Esophagus (tissue), 2 donors: ENCODE data around the gene MIPOL1. TPM values are rescaled to one million over a fixed set of nuclear protein-coding genes. Genes with fewer than 3 reads are reported as not detected.

Experiments
- H3K27ac ChIP-seq, 2 donors: one replicate each; pipeline ENCODE4 v1.5.1; 2013; ENCODE audit warnings: low read depth in 2 of 2, mild to moderate bottlenecking in 2 of 2, inconsistent platforms in 1 of 2, low read length in 1 of 2, moderate library complexity in 1 of 2
- H3K27me3 ChIP-seq, 2 donors: one replicate each; pipeline ENCODE4 v1.6.1; 2013; ENCODE audit warnings: low read length in 2 of 2, control low read depth in 1 of 2, mild to moderate bottlenecking in 1 of 2; ENCODE audit not compliant: insufficient read depth in 2 of 2, control insufficient read depth in 1 of 2
- H3K36me3 ChIP-seq, 2 donors: one replicate each; pipeline ENCODE4 v1.6.1; 2013; ENCODE audit warnings: low read length in 1 of 2; ENCODE audit not compliant: control insufficient read depth in 2 of 2, insufficient read depth in 2 of 2
- H3K4me1 ChIP-seq, 2 donors: one replicate each; pipeline ENCODE4 v1.6.1; 2013; ENCODE audit warnings: low read length in 1 of 2; ENCODE audit not compliant: control insufficient read depth in 2 of 2, insufficient read depth in 2 of 2
- H3K4me3 ChIP-seq, 2 donors: one replicate each; pipeline ENCODE4 v1.5.1; 2013; ENCODE audit warnings: low read length in 2 of 2, mild to moderate bottlenecking in 2 of 2, low read depth in 1 of 2, moderate library complexity in 1 of 2
- H3K9me3 ChIP-seq, 2 donors: one replicate each; pipeline ENCODE4 v1.6.1; 2013; ENCODE audit warnings: mild to moderate bottlenecking in 2 of 2, low read depth in 1 of 2, low read length in 1 of 2, moderate library complexity in 1 of 2; ENCODE audit not compliant: control insufficient read depth in 2 of 2, insufficient read depth in 1 of 2
- WGBS, 2 donors: extraction: QIAGEN DNeasy Blood & Tissue Kit; methylation state at CpG; one replicate each; pipeline ENCODE4 v1.1.7; 2013; 5-methylcytosine and 5-hydroxymethylcytosine counted together
- polyA plus RNA-seq, 2 donors: library from polyadenylated mRNA; stranded (reverse); fragments of 200-250 nt; gene quantifications; one replicate each; pipeline ENCODE4 v1.2.3, GENCODE V29; 2013
- donor health status: healthy with polysubstance abuse.
- donor health status: Bipolar disorder and iron deficiency.

MIPOL1 gene
- polyA plus RNA-seq, 2 donors, result 1.5 to 2.2 TPM

DNA sequence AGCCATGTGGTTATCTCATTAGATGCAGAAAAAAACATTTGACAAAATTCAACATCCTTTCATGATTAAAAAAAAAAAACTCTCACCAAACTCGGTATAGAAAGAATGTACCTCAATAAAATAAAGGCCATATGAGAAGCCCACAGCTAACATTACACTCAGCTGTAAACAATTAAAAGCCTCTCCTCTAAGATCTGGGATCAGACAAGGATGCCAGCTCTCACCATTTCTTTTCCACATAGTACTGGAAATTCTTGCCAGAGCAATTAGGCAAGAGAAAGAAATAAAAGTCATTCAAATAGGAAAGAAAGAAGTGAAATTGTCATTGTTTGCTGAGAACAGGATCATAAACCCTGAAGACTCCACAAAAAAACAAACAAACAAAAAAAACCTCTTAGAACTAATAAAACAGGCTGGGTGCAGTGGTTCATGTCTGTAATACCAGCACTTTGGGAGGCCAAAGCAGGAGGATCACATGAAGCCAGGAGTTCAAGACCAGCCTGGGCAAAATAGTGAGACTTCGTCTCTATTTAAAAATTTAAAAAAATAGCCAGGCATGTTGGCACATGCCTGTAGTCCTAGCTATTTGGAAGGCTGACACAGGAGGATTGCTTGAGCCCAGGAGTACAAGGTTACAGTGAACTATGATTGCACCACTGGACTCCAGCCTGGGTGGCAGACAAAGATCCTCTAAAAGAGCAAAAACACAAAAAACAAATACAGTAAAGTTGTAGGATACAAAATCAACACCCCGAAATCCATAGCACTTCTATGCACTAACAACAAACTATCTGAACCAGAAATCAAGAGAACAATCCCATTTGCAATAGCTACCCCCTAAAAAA, 282.9 kb downstream of the MIPOL1 start:
- WGBS, 2 donors, result 81 to 86% methylated on average over 3 of the region's 3 CpGs
- H3K4me3 ChIP-seq, result no peak overlapping the region
- H3K9me3 ChIP-seq, result no peaks in the 10 kb centered on the region
- no peak overlapping the region for H3K27ac ChIP-seq
- H3K27me3 ChIP-seq, result no peaks in the 10 kb centered on the region
- no peaks in the 10 kb centered on the region for H3K4me1 ChIP-seq
- H3K36me3 ChIP-seq, result peaks cover 0 to 3% of the 10 kb centered on the region in 2 donors

GRCh38 chr14:37482428-37482827, 284.7 kb downstream of the MIPOL1 start:
- WGBS, 2 donors, result 75 to 76% methylated on average over 1 of the region's 1 CpG
- H3K4me1 ChIP-seq, result no peaks in the 10 kb centered on the region
- H3K4me3 ChIP-seq, result no peak overlapping the region
- H3K36me3 ChIP-seq, result peaks cover 0 to 2% of the 10 kb centered on the region in 2 donors
- no peak overlapping the region for H3K27ac ChIP-seq
- H3K9me3 ChIP-seq, result no peaks in the 10 kb centered on the region
- no peaks in the 10 kb centered on the region for H3K27me3 ChIP-seq

GRCh38 chr14:37483672-37484071, 285.9 kb downstream of the MIPOL1 start:
- Histone ChIP-seq H3K27me3 (no peaks in the 10 kb centered on the region), H3K4me1 (no peaks in the 10 kb centered on the region), H3K9me3 (no peaks in the 10 kb centered on the region), H3K4me3 (no peak overlapping the region), H3K36me3 (no peaks in the 10 kb centered on the region), H3K27ac (no peak overlapping the region)
- 95 to 98% methylated on average over 4 of the region's 4 CpGs for WGBS, 2 donors

DNA sequence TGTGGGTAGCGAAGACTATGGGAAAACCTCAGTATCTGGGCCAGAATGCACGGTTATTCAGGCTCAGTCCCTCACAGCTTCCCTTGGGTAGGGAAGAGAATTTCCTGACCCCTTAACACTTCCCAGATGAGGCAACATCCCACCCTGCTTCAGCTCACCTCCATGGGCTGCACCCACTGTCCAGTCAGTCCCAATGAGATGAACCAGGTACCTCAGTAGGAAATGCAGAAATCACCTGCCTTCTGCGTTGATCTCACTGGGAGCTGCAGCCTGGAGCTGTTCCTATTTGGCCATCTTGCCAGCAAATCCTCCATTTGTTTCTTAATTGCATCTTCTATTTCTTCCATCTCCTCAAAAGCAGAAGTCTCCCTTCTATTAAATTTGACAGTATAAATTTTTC, 292.9 kb downstream of the MIPOL1 start:
- 90 to 91% methylated on average over 3 of the region's 3 CpGs for WGBS, 2 donors

DNA sequence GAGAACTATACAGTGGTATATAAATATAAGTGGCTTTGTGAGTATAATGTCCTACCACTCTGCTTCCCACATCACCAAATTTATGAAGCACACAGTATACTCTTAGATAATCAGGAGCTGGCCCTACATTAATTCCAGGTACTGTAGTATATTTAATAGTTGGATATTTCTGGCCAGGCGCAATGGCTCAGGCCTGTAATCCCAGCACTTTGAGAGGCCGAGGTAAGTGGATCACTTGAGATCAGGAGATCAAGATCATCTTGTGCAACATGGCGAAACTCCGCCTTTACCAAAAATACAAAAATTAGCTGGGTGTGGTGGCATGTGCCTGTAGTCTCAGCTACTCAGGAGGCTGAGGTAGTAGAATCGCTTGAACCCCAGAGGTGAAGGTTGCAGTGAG, 293.3 kb downstream of the MIPOL1 start:
- H3K27ac ChIP-seq, result no peak overlapping the region
- 95% methylated on average over 5 of the region's 5 CpGs for WGBS, 2 donors
- no peaks in the 10 kb centered on the region for H3K36me3 ChIP-seq
- H3K4me1 ChIP-seq, result no peaks in the 10 kb centered on the region
- H3K27me3 ChIP-seq, result no peaks in the 10 kb centered on the region
- no peak overlapping the region for H3K4me3 ChIP-seq
- H3K9me3 ChIP-seq, result no peaks in the 10 kb centered on the region

More for the DNA sequence above, 292.9 kb downstream of the MIPOL1 start:
- Histone ChIP-seq H3K9me3 (no peaks in the 10 kb centered on the region), H3K27me3 (no peaks in the 10 kb centered on the region), H3K27ac (no peak overlapping the region), H3K4me3 (no peak overlapping the region), H3K36me3 (no peaks in the 10 kb centered on the region), H3K4me1 (no peaks in the 10 kb centered on the region)

GRCh38 chr14:37493606-37494005, 295.9 kb downstream of the MIPOL1 start:
- no peaks in the 10 kb centered on the region for H3K4me1 ChIP-seq
- no peaks in the 10 kb centered on the region for H3K27me3 ChIP-seq
- H3K27ac ChIP-seq, result no peak overlapping the region
- WGBS, 2 donors, result 87 to 88% methylated on average over 2 of the region's 2 CpGs
- no peaks in the 10 kb centered on the region for H3K9me3 ChIP-seq
- no peaks in the 10 kb centered on the region for H3K36me3 ChIP-seq
- no peak overlapping the region for H3K4me3 ChIP-seq

GRCh38 chr14:37497422-37497821, 299.7 kb downstream of the MIPOL1 start:
- Histone ChIP-seq H3K36me3 (no peaks in the 10 kb centered on the region), H3K27me3 (no peaks in the 10 kb centered on the region), H3K9me3 (peaks cover 0 to 2% of the 10 kb centered on the region in 2 donors), H3K4me1 (no peaks in the 10 kb centered on the region), H3K4me3 (no peak overlapping the region), H3K27ac (no peak overlapping the region)
- WGBS, 2 donors, result 80 to 87% methylated on average over 2 of the region's 2 CpGs

DNA sequence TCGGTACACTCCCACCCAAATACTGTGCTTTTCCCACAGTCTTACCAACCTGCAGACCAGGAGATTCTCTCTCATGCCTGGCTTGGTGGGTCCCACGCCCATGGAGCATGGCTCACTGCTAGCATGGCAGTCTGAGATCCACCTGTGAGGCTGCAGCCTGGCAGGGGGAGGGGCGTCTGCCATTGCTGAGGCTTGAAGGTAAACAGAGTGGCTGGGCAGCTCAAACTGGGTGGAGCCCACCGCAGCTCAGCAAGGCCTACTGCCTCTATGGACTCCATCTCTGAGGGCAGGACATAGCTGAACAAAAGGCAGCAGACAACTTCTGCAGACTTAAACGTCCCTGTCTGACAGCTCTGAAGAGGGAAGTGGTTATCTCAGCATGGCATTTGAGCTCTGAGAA, 304.1 kb downstream of the MIPOL1 start:
- no peak overlapping the region for H3K4me3 ChIP-seq

DNA sequence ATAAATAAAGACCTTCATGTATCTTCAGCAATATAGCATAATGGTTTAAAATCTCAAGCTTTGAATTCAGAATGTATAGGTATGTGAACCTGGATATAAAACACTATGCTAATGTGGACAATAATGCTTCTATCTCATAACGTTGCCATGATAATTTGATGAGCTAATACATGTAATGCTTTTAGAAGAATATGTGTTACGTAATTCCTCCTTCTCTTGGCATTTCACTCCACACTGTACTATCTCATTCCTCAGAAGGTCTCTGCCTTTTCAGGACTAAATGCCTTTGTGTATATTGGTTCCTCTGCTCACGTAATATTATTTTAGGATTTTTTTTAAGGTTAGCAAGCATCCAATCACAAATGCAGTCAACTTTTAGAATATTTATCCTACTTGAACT, 310.8 kb downstream of the MIPOL1 start:
- Histone ChIP-seq H3K27me3 (no peaks in the 10 kb centered on the region), H3K9me3 (no peaks in the 10 kb centered on the region), H3K27ac (no peak overlapping the region), H3K4me3 (no peak overlapping the region), H3K36me3 (no peaks in the 10 kb centered on the region), H3K4me1 (no peaks in the 10 kb centered on the region)
- WGBS, 2 donors, result 78 to 81% methylated on average over 3 of the region's 3 CpGs

More for the DNA sequence above, 304.1 kb downstream of the MIPOL1 start:
- no peaks in the 10 kb centered on the region for H3K36me3 ChIP-seq
- peaks cover 0 to 2% of the 10 kb centered on the region in 2 donors for H3K9me3 ChIP-seq
- WGBS, 2 donors, result 87 to 89% methylated on average over 5 of the region's 5 CpGs
- H3K27ac ChIP-seq, result no peak overlapping the region
- H3K4me1 ChIP-seq, result no peaks in the 10 kb centered on the region
- no peaks in the 10 kb centered on the region for H3K27me3 ChIP-seq

DNA sequence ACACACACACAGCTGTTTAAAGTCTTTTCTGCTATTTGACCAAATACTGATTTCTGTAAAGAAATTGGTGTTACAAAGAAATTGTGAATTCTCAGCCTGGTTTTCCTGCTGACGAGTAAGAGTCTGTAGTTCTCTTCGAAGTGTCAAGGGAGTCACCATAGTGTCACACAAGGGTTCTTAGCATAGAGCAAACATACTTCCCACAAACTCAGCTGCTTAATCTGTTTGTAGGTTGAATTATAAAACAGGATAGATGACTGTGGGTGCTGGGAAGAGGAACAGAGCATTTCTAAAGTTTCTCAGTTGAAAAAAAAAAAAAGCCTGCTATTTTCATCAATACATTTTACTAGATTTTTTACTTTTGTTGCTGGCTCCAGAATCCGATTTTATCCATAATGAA, 314.4 kb downstream of the MIPOL1 start:
- Histone ChIP-seq H3K4me3 (no peak overlapping the region), H3K36me3 (no peaks in the 10 kb centered on the region), H3K27me3 (no peaks in the 10 kb centered on the region), H3K27ac (no peak overlapping the region), H3K4me1 (no peaks in the 10 kb centered on the region), H3K9me3 (no peaks in the 10 kb centered on the region)
- WGBS, 2 donors, result 75 to 80% methylated on average over 3 of the region's 3 CpGs
